SK-MEL-5 (cell line): ENCODE measurements around the gene RRAD. TPM values are rescaled to one million over a fixed set of nuclear protein-coding genes. Genes with fewer than 3 reads are reported as not detected.
"Not testable (repeated sequence)": the region's sequence is repeated elsewhere in the genome, so short reads cannot be mapped to it uniquely, and the experiment has no call there.

ENCODE experiments used
- DNase-seq: peaks from one replicate; pipeline ENCODE4 v3.0.0-alpha.2; 2016; ENCODE audit warnings: low read depth, low spot score
- in situ Hi-C: cut with HindIII; loops from 2 replicates; pipeline ENCODE4 v1.10.0; 2016; ENCODE audit warnings: low sequenced_read_pairs, high pct_unique_total_duplicates, low pct_unique_long_range_greater_than_20kb
- total RNA-seq: library from RNA; depleted of rRNA; stranded (reverse); fragments of >200 nt; shearing (Covaris generic); gene quantifications from 2 replicates; pipeline ENCODE4 v1.2.3, GENCODE V29; 2014

The RRAD gene
- total RNA-seq, 1 experiment from 2014 or later = not detected

DNA sequence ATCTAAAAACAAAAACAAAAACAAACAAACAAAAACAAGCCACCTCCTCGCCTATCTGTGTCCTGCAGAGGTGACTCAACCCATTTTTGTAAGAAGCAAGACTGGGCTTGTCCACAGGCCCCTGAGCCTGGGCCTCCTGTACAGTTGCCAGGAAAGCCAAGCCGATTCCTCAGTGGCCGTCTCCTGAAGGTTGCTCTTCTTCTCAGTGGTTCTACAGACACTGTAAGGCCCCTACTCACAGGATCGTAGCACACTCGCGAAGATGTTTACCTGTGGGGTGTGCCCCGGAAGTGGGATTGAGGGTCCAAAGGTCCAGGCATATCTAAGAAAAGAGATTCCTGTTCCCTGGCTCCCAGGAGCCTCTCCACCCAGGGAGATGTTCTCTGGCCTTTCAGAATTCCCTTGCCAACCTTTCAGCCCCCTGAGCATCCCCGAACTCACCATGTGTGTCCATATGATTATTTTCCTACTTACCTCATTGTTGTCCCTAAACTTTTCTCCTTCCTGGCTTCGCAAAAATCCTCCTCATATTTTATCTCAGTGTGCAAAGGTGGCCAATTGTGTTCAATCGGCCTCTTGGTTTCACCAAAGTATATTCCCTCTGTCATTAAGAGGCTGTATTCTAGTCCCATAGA lies 28.2 kb upstream of the RRAD start:
- in situ Hi-C loops = no loop called here
- DNase-seq = no peak

DNA sequence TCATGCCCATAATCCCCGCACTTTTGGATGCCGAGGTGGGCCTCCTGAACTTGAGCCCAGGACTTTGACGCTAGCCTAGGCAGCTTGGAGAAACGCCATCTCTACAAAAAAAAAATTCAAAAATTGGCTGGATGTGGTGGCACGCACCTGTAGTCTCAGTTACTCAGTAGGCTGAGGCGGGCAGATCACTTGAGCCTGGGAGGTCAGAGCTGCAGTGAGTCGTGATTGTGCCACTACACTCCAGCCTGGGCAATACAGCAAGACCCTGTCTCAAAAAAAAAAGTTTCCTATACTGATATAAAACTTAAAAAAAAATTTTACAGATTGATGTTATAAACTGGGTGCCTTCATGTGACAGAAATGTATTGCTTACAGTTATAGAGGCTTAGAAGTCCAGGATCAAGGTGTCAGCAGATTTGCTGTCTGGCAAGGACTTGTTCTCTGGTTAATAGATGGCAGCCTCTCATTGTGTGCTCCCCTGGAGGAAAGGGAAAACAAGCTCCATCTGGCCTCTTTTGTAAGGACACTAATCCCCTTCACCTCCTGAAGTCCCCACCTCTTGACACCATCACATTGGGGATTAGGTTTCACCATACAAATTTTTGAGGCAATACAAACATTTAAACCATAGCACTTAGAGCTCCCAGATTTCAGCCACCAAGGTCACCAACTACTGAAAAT lies 27.2 kb upstream of the RRAD start:
- no peak for DNase-seq
- in situ Hi-C loops = no loop called here

- in situ Hi-C loops = no loop called here
- DNase-seq = no peak
These were observed 25.8 kb upstream of the RRAD start for GRCh38 chr16:66950971-66951790.

DNA sequence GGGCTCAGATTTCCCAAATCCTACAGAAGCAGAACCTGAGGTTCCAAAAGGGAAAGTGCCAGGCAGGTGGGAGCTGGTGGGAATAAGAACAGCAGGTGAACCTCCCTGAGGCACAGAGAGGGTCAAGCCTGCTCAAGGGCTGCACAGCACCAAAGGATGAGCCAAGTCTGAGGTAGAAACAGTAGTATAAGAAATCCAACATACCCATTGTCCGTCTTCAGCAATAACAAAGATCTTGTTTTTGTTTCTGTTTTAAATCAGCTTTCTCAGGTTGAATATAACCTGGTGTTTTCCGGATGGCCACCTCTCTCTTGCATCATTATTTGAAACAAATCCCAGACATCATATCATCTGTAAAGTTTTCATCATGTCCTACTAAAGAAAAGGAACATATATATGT lies 25.1 kb upstream of the RRAD start:
- in situ Hi-C loops = no loop called here
- DNase-seq = no peak

DNA sequence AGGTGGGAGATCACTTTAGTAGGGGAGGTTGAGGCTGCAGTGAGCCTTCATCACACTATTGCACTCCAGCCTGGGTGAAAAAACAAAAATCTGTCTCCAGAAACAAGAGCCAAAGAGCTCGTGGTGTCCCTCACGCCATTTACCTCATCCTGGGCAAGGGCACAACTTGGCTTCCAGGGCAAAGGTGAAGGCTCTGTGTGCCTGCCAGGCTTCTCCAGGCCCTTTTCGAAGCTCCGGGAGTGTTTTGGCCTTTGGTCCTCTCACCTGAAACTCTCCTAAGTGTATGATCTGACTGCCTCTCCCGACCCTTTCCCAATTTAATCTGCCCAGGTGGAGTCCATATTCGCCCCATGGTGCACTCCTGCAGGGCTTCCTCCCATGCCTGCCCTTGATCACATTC lies 24.1 kb upstream of the RRAD start:
- no peak for DNase-seq
- in situ Hi-C loops = no loop called here

DNA sequence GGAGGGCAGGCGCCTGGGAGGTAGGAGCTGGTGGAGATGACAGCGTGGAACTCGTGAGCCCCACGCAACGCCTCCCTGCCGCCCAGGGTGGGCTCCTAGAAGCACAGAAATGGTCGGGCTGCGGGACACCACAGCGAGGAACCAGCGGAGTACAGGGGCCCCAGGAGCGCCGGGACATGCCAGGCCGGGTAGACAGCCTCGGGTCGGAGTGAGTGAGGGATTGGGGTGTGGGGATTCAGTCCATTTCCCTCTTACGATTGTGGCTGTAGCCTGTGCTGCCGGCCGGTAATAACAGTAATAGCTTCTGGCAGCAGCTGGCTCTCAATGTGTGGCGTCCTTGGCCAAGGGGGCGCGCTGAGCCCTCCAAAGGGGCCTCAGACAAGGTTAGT lies 23.5 kb upstream of the RRAD start:
- in situ Hi-C loops = no loop called here
- no peak for DNase-seq

DNA sequence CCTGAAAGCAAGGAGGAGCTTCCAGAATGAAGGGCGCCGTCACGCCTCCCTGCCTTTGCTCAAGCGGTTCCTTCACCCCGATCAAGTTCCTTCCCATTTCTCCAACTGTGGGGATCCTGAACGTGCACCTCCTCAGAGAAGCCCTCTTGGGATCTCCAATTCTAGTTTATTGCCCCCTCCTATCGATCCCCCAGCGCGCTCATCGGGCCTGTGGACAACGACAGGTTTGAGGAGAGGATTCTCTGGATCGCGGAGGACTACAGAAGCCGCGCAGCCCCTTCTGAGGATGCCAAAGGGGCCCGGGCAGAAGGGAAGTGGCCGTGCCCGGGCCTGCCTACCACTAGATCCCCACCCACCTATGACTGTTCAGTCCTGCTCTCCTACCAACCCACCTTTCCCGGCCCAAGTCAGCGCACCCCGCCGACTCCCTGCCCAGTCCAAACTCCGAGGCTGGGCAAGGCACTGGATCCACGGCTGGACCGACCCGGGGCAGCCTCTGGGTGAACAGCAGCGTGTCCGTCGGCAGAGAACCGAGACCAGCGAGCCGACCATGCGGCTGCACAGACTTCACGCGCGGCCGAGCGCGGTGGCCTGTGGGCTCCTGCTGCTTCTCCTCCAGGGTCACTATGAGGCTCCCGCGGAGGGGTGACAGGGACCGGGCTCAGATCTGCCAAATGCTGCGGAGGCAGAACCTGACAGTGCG lies 22.9 kb upstream of the RRAD start:
- DNase-seq = no peak
- in situ Hi-C loops = no loop called here

GRCh38 chr16:66947302-66948065 lies 22.1 kb upstream of the RRAD start:
- peak; percentile 88 for DNase-seq
- in situ Hi-C loops = no loop called here

GRCh38 chr16:66946974-66947301 lies 21.6 kb upstream of the RRAD start:
- in situ Hi-C loops = no loop called here

DNA sequence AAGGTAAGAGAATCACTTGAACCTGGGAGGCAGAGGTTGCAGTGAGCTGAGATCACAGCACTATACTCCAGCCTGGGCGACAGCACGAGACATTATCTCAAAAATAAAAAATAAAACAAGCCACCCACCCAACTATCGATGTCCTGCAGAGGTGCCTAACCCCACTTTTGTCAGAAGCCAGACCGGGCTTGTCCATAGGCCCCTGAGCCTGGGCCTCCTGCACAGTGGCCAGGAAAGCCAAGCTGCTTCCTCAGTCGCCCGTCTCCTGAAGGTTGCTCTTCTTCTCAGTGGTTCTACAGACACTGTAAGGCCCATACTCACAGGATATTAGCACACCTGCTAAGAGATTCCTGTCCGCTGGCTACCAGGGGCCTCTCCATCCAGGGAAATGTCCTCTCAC lies 21.2 kb upstream of the RRAD start:
- in situ Hi-C loops = no loop called here
- no peak for DNase-seq

More at GRCh38 chr16:66946974-66947301, 21.6 kb upstream of the RRAD start:
- no peak for DNase-seq

DNA sequence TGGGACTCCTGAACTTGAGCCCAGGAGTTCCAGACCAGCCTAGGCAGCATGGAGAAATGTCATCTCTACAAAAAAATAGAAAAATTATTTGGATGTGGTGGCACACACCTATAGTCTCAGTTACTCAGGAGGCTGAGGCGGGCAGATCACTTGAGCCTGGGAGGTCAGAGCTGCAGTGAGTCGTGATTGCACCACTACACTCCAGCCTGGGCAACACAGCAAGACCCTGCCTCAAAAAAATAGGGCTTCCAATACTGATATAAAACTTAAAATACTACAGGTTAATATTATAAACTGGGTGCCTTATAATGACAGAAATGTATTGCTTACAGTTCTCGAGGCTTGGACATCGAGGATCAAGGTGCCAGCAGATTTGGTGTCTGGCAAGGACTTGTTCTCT lies 20.6 kb upstream of the RRAD start:
- in situ Hi-C loops = no loop called here
- DNase-seq = no peak

DNA sequence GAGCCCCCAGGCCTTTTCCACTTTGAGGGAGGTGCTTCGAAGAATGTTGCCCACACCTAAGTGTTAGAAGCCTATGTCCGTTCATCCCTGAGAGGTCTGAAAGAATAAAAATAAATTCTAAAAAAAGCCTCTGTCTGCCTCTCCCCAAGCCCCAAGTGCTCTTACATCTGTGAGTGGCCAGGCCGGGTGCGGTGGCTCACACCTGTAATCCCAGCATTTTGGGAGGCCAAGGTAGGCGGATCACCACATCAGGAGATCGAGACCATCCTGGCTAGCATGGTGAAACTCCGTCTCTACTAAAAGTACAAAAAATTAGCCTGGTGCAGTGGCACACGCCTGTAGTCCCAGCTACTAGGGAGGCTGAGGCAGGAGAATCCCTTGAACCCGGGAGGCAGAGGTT lies 19.6 kb upstream of the RRAD start:
- in situ Hi-C loops, DNase-seq: not testable (repeated sequence)

DNA sequence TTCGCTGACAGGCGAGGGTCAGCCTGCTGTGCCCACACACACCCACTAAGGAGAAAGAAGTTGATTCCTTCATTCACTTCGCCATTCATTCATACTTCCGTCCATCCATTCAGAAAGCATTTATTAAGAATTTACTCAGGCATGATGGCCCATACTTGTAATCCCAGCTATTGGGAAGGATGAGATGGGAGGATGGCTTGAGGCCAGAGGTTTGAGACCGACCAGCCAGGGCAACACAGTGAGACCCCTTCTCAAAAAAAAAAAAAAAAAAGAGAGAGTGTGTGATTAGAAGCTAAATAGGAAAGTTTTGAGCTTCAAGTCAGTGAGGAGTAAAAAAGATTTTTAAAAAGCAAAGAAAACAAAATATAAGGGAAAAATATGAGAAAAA lies 18.7 kb upstream of the RRAD start:
- no peak for DNase-seq
- in situ Hi-C loops = no loop called here

DNA sequence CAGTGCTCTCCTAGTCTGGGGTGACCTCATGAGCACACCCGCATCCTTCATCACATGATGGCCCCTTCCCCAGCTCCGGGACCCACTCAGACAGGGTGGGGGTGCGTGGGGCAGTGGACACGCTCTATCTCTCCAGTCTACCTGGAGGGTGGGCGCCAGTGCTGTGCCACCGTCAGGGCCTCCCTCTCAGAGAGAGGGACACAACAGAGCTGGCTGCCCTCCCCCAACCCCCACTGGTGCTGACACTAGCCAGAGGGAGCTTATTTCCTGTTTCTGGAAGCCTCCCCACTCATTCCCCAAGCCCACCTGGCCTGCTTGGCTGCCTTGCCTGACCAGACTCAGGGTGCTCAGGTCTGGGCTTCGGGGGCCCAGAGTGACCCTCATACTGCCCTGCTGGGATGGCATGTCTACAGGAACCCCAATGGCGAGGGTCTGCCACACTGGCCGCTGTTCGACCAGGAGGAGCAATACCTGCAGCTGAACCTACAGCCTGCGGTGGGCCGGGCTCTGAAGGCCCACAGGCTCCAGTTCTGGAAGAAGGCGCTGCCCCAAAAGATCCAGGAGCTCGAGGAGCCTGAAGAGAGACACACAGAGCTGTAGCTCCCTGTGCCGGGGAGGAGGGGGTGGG lies 18.2 kb upstream of the RRAD start:
- no peak for DNase-seq
- in situ Hi-C loops = no loop called here

DNA sequence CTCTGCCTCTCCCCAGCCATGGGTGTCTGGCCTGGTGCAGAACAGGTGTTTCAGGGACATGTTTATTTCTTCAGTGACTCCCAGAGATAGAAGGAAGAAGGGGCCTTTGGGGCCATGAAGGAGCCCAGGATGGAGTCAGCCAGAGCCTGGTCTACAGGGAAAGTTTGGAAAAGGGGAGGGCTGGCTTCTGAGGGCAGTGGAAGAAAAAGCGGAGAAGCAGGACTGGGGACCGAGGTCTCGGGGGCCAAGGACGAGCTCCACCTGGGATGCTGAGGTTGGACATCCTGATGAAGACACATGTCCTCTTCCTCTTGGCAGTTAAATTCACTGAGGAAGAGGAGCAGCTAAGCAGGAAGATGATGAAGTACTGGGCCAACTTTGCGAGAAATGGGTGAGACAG lies 17.6 kb upstream of the RRAD start:
- in situ Hi-C loops = no loop called here
- no peak for DNase-seq

DNA sequence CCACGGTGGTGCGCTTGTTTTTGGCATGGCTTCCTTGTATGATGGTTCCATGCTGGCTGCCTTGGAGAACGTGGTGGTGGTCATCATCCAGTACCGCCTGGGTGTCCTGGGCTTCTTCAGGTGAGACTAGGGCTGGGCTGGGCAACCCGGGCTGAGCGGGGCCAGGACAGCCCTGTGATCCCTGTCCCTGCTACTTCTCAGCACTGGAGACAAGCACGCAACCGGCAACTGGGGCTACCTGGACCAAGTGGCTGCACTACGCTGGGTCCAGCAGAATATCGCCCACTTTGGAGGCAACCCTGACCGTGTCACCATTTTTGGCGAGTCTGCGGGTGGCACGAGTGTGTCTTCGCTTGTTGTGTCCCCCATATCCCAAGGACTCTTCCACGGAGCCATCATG lies 14.9 kb upstream of the RRAD start:
- in situ Hi-C loops = no loop called here

DNA sequence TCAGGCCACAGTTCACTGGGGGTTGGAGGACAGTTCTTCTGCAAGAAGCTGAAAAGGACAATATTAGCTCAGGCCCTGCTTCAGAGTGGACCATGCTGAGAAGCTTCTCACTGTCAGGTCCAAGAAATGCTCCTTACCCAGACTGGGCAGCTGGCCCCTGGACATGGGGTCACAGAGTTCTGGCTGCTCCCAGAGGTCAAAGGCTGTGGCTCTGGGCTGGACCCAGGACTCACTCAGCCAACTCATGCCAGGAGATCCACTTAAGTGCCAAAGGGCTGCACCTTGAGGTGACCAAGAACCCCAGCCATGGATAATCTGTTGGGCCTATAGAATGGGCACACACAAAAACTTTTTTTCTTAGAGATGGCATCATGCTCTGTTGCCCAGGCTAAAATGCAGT lies 14.0 kb upstream of the RRAD start:
- no peak for DNase-seq
- in situ Hi-C loops = no loop called here

More for the DNA sequence above, 14.9 kb upstream of the RRAD start:
- no peak for DNase-seq
